Measurements from ENCODE around the gene ISOC2.
"Not testable (repeated sequence)": the region's sequence is repeated elsewhere in the genome, so short reads cannot be mapped to it uniquely, and the experiment has no call there.

ISOC2 gene

GRCh38 chr19:55455576-55456235 is 5.7 kb downstream of the ISOC2 start:
- no peak for DNase-seq

GRCh38 chr19:55454787-55455243 is 6.6 kb downstream of the ISOC2 start:
- DNase-seq, result peak; percentile 17

GRCh38 chr19:55453511-55454260 is 7.8 kb downstream of the ISOC2 start:
- no peak for DNase-seq

- DNase-seq, result peak; percentile 32
Measured at GRCh38 chr19:55452749-55453346, 8.6 kb downstream of the ISOC2 start.

- no peak for DNase-seq
Measured at GRCh38 chr19:55451965-55452748, 9.3 kb downstream of the ISOC2 start.

GRCh38 chr19:55451163-55451964 is 10.1 kb downstream of the ISOC2 start:
- no peak for DNase-seq

GRCh38 chr19:55449469-55449868 is 12.0 kb downstream of the ISOC2 start:
- DNase-seq, result no peak

- not testable (repeated sequence) for DNase-seq
Measured at GRCh38 chr19:55448175-55448490, 13.3 kb downstream of the ISOC2 start.

GRCh38 chr19:55447421-55448174 is 13.8 kb downstream of the ISOC2 start:
- DNase-seq, result peak; percentile 90

GRCh38 chr19:55446060-55446459 is 15.4 kb downstream of the ISOC2 start:
- no peak for DNase-seq

- no peak for DNase-seq
Measured at GRCh38 chr19:55444646-55445045, 16.8 kb downstream of the ISOC2 start.

GRCh38 chr19:55443824-55444480 is 17.5 kb downstream of the ISOC2 start:
- no peak for DNase-seq

- no peak for DNase-seq
Measured at GRCh38 chr19:55443045-55443823, 18.2 kb downstream of the ISOC2 start, which contains the start of gene SHISA7. TSS of gene SHISA7 (minus strand) at chr19:55443300. CDS start at chr19:55442863, 437 bp downstream.

- no peak for DNase-seq
Measured at GRCh38 chr19:55442372-55442961, 19.0 kb downstream of the ISOC2 start.

- DNase-seq, result peak; percentile 42
Measured at GRCh38 chr19:55441692-55442321, 19.6 kb downstream of the ISOC2 start.

- no peak for DNase-seq
Measured at GRCh38 chr19:55441319-55441691, 20.1 kb downstream of the ISOC2 start.

- DNase-seq, result peak; percentile 49
Measured at GRCh38 chr19:55440411-55441105, 20.9 kb downstream of the ISOC2 start.

GRCh38 chr19:55439052-55439451 is 22.4 kb downstream of the ISOC2 start:
- no peak for DNase-seq

- DNase-seq, result no peak
Measured at GRCh38 chr19:55437410-55437809, 24.0 kb downstream of the ISOC2 start.
